Stimulated activated CD4-positive, alpha-beta T cell treated with anti-CD3 and anti-CD28 coated beads, Interleukin-1b, Interleukin-23, amount 100 ng/mL, for 1 hour (primary cell): Measurements from ENCODE around the gene PTPRN2.
"Not testable (repeated sequence)": the region's sequence is repeated elsewhere in the genome, so short reads cannot be mapped to it uniquely, and the experiment has no call there.

Experiments
- DNase-seq, 2 donors: peaks; one replicate each; pipeline ENCODE4 v3.0.0-alpha.2; 2020; ENCODE audit warnings: low read depth in 2 of 2

The PTPRN2 gene

GRCh38 chr7:157851501-157852067, 736.0 kb downstream of the PTPRN2 start:
- peak; percentile 32 to 58 for DNase-seq

- DNase-seq, result no peak
Observed at GRCh38 chr7:157850481-157851444, 736.9 kb downstream of the PTPRN2 start.

GRCh38 chr7:157849726-157850125, 737.9 kb downstream of the PTPRN2 start:
- no peak for DNase-seq

DNA sequence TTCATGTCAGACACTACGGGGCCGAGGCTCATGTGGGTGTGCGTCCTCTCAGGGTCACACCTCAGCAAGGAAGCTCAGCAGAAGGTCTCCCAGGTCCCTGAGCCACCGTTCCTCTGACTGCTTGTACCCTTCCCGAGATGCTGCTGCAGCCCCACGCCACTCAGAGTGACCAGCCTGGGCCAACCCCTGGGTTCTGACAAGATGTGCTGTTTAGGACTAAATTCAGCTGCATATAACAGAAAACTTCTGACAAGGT, 738.4 kb downstream of the PTPRN2 start:
- no peak for DNase-seq

GRCh38 chr7:157848508-157849340, 738.9 kb downstream of the PTPRN2 start:
- DNase-seq, result no peak

DNA sequence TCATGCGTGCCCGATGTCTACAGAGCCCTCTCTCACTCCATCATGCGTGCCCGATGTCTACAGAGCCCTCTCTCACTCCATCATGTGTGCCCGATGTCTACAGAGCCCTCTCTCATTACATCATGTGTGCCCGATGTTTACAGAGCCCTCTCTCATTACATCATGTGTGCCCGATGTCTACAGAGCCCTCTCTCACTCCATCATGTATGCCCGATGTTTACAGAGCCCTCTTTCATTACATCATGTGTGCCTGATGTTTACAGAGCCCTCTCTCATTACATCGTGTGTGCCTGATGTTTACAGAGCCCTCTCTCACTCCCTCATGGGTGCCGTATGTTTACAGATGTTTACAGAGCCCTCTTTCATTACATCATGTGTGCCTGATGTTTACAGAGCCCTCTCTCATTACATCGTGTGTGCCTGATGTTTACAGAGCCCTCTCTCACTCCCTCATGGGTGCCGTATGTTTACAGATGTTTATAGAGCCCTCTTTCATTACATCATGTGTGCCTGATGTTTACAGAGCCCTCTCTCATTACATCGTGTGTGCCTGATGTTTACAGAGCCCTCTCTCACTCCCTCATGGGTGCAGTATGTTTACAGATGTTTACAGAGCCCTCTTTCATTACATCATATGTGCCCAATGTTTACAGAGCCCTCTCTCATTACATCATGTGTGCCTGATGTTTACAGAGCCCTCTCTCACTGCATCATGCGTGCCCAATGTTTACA, 739.7 kb downstream of the PTPRN2 start:
- DNase-seq, result not testable (repeated sequence)

GRCh38 chr7:157846746-157847145, 740.9 kb downstream of the PTPRN2 start:
- DNase-seq, result not testable (repeated sequence)

- DNase-seq, result no peak
Observed at GRCh38 chr7:157846271-157846670, 741.4 kb downstream of the PTPRN2 start.

- DNase-seq, result no peak
Observed at GRCh38 chr7:157845203-157845835, 742.3 kb downstream of the PTPRN2 start.

DNA sequence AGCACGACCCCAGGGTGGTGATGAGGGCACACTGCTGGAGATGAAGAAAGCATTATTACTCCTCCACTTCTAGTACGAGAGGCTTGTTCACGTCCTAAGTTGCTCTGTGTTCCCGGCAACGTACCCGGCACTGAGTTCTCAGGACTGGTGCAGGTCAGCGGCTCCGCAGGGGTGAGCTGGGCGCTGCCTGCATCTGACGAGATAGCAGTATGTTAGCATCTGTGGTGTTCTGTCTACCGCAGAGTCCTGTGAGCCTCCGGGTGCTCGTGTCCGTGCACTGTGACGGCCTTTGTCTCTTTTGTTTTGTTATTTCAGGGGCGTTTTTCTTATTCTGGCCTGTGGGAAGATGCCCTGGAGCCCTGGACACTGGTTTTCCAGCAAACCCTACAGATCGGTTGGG, 743.0 kb downstream of the PTPRN2 start:
- DNase-seq, result no peak

DNA sequence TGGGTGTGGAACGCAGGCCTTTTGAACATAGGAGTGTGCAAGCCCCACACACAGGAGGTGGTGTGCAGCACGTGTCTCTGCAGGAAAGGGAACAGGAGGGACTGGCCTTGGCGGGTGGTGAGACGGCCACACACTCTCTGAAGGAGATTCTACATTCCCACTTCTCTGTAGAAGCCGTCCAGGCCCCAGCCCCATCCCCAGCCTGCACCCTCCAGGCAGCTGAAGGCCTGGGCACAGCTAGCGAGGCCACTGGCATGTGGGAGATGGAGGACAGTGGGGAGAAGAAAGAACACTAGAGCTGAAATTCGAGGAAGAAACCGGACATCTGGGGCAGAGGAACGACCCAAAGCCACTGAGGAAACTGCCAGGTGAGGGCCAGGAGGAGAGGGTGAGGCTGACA, 743.5 kb downstream of the PTPRN2 start:
- no peak for DNase-seq

DNA sequence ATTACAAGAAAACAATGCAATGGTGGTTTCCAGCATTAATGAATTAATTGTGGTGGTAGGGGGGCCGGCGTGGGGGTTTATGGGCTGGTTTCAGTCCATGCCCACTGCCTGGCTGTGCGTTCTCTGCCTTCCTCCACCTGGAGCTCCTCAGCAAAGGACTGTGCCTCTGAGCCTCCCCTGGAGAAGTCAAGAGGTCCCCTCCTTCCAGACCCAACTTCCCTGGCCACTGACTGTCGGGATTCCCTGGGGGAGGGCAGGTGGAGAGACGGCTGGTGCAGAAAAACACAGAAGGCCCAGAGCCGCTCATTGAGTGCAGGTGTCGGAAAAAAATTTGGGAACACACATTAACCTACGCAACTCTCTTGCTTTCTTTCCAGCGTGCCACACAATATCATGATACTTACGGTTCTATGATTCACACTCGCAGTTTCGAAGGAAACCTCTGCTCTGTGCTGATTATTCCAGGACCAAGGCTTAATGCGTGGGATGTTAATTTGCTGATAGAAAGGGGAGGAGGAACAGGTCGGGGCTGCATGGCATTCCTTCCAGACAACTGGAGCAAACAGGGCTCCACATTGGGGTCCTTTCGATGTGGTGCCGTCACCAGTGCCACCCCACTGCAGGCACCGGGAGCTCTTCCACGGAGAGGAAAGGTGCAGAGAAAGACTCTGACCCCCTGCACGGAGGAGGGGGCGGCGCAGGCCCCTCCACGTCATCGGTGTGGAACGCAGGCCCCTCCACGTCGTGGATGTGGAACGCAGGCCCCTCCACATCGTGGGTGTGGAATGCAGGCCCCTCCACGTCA, 744.1 kb downstream of the PTPRN2 start:
- DNase-seq, result no peak

- no peak for DNase-seq
Observed at GRCh38 chr7:157841773-157842370, 745.8 kb downstream of the PTPRN2 start.

DNA sequence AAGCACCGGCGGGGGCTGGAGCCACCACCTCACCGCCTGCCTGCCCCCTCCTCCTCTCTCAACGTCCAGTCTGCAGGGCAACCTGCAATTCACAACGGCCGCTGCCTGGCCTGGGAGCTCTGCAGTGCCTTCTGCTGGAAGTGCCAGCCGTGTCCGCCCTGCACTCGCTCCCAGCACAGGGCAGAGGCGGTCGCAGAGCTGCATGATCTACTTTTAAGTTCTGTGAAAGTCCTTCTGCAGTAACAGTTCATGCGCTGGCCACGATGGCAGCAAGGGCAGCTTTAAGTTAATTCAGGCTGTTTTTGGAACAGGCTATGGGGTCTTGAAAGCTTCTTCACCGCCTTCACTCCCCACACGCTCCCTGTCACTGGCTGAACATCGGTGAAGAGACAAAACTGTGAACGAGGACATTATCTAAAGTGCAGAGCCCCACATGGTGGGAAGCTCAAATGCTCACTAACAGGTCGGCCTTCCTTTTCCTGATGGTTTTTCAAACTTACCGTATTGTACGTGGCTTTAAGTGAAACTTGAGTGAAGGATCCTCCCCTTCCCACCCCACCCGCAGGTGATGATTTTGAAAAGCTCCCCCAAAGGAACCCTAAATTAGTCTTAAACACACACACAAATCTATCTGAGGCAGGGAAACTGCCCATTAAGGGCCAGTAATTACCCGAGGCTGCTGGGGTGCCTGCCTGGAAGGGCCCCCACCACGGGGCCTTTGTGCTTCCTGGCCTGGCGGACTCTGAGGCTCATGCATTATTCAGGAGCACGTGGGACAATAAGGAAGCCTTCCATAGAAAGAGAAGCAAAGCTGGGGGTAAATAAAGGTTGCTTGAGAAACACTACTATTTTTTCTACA, 746.5 kb downstream of the PTPRN2 start:
- DNase-seq, result no peak

GRCh38 chr7:157840174-157840913, 747.3 kb downstream of the PTPRN2 start:
- no peak for DNase-seq

GRCh38 chr7:157839672-157840167, 747.9 kb downstream of the PTPRN2 start:
- no peak for DNase-seq

DNA sequence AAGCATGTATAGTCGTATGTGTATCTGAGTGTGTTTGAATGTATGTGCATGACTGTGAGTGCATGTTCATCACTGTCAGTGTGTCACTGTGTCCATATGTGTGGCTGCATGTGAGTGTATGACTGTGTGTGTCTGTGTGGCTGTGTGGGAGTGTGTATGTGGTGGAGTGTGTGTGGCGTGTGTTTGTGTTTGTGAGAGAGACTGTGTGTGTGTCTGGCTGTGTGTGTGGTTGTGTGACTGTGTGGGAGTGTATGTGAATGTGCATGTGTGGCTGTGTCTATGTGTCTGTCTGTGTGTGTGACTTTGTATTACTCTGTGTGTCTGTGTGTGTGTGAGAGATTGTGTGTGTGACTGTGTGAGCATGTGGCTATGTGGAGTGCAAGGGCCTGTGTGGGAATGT, 748.4 kb downstream of the PTPRN2 start:
- DNase-seq, result no peak

DNA sequence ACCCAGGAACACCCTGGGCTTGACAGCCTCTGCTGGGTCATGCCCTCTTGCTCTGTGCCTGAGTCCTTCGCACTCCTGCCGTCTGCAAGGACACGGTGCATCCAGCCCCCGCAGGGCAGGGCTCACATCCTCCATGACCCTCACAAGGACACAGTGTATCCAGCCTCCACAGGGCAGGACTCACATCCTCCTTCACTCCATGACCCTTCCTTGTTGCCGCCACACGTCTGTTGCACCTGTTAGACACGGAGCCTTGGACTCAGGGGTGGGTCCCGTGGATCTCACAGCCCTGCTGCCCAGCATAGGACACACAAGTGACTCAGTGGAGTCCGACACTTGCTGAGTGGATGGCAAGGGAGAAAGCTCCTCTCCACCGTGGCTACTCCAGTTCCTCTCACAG, 750.1 kb downstream of the PTPRN2 start:
- DNase-seq, result no peak
